Liver (tissue), 9 donors: ENCODE measurements around the gene ODF2. TPM values are rescaled to one million over a fixed set of nuclear protein-coding genes. Genes with fewer than 3 reads are reported as not detected.
"Not testable (repeated sequence)": the region's sequence is repeated elsewhere in the genome, so short reads cannot be mapped to it uniquely, and the experiment has no call there.

Experiments used
- DNase-seq: peaks from one replicate; pipeline ENCODE4 v3.0.0-alpha.2; 2017; ENCODE audit warnings: low spot score
- H3K27ac ChIP-seq, 2 donors: one replicate each; pipeline ENCODE4 v1.7.0; 2013; ENCODE audit warnings: inconsistent platforms in 2 of 2, low read length in 2 of 2, control low read depth in 1 of 2, low read depth in 1 of 2, mild to moderate bottlenecking in 1 of 2
- H3K27me3 ChIP-seq, 4 donors: one replicate each; pipeline versions ENCODE4 v1.6.1 to v1.7.0; 2013; ENCODE audit warnings: low read length in 3 of 4, inconsistent platforms in 1 of 4, mild to moderate bottlenecking in 1 of 4, moderate library complexity in 1 of 4; ENCODE audit not compliant: control insufficient read depth in 4 of 4, insufficient read depth in 4 of 4
- H3K36me3 ChIP-seq, 4 donors: one replicate each; pipeline versions ENCODE4 v1.6.1 to v1.7.0; 2013; ENCODE audit warnings: low read length in 3 of 4, mild to moderate bottlenecking in 3 of 4, low read depth in 1 of 4, moderate library complexity in 1 of 4; ENCODE audit not compliant: control insufficient read depth in 4 of 4, insufficient read depth in 3 of 4
- H3K4me1 ChIP-seq, 4 donors: one replicate each; pipeline versions ENCODE4 v1.6.1 to v1.7.0; 2013; ENCODE audit warnings: low read length in 3 of 4, mild to moderate bottlenecking in 3 of 4, moderate library complexity in 1 of 4; ENCODE audit not compliant: control insufficient read depth in 4 of 4, insufficient read depth in 4 of 4
- H3K4me3 ChIP-seq, 3 donors: one replicate each; pipeline versions ENCODE4 v1.6.1 to v1.7.0; 2013; ENCODE audit warnings: low read length in 3 of 3, control low read depth in 1 of 3, low read depth in 1 of 3, mild to moderate bottlenecking in 1 of 3
- H3K9ac ChIP-seq, 2 donors: one replicate each; pipeline ENCODE4 v1.7.0; 2013; ENCODE audit warnings: low read length in 2 of 2, mild to moderate bottlenecking in 2 of 2, moderate library complexity in 2 of 2, control low read depth in 1 of 2, low read depth in 1 of 2
- H3K9me3 ChIP-seq, 4 donors: one replicate each; pipeline versions ENCODE4 v1.6.1 to v1.7.0; 2013; ENCODE audit warnings: low read length in 3 of 4; ENCODE audit not compliant: control insufficient read depth in 4 of 4
- ATF3 ChIP-seq: IDR thresholded peaks from 2 replicates; pipeline ENCODE4 v1.6.1; 2016; ENCODE audit warnings: antibody characterized with exemption
- CTCF ChIP-seq: fragments of 150-350 bp; IDR thresholded peaks from 2 replicates; pipeline ENCODE4 v1.5.1; 2017; ENCODE audit warnings: improper control_type of control experiment, low read depth, low read length; ENCODE audit not compliant: missing input control
- FOXA2 ChIP-seq: IDR thresholded peaks from 2 replicates; pipeline ENCODE4 v1.6.1; 2016; ENCODE audit warnings: antibody characterized with exemption
- HNF4A ChIP-seq, 2 donors: conservative IDR thresholded peaks; 2 replicates each; pipeline ENCODE4 v1.6.1; 2016; ENCODE audit warnings: antibody characterized with exemption in 2 of 2, mild to moderate bottlenecking in 2 of 2
- HNF4G ChIP-seq: IDR thresholded peaks from 2 replicates; pipeline ENCODE4 v1.6.1; 2016; ENCODE audit warnings: antibody characterized with exemption
- MAX ChIP-seq: IDR thresholded peaks from 2 replicates; pipeline ENCODE4 v1.6.1; 2016; ENCODE audit warnings: antibody characterized with exemption
- RAD21 ChIP-seq, 2 donors: IDR thresholded peaks; 2 replicates each; pipeline ENCODE4 v1.6.1; 2016; ENCODE audit warnings: antibody characterized with exemption in 2 of 2, mild to moderate bottlenecking in 2 of 2
- REST ChIP-seq: IDR thresholded peaks from 2 replicates; pipeline ENCODE4 v1.6.1; 2016; ENCODE audit warnings: antibody characterized with exemption, mild to moderate bottlenecking
- RXRA ChIP-seq, 2 donors: IDR thresholded peaks; 2 replicates each; pipeline ENCODE4 v1.6.1; 2017 to 2018; ENCODE audit warnings: antibody characterized with exemption in 2 of 2, mild to moderate bottlenecking in 1 of 2
- SP1 ChIP-seq: IDR thresholded peaks from 2 replicates; pipeline ENCODE4 v1.6.1; 2018; ENCODE audit warnings: antibody characterized with exemption, mild to moderate bottlenecking
- YY1 ChIP-seq: IDR thresholded peaks from 2 replicates; pipeline ENCODE4 v1.6.1; 2016; ENCODE audit warnings: antibody characterized with exemption, mild to moderate bottlenecking
- WGBS: extraction: QIAGEN DNeasy Blood & Tissue Kit; methylation state at CpG from one replicate; pipeline ENCODE4 v1.1.7; 2013; 5-methylcytosine and 5-hydroxymethylcytosine counted together
- polyA plus RNA-seq, 2 donors: library from polyadenylated mRNA; stranded (reverse) in 1 of 2; unstranded in 1 of 2; fragments of 200-250 nt in 1 of 2; fragments of >200 nt in 1 of 2; fragmentation: Nextera tagmentation in 1 of 2; extraction: Ambion mirVana in 1 of 2; gene quantifications; one replicate each; pipeline versions ENCODE4 v1.2.1 to v1.2.3, GENCODE V29; 2013 to 2015
- total RNA-seq, 2 donors: library from RNA; depleted of rRNA; stranded (reverse); fragments of >200 nt; gene quantifications; one replicate each; pipeline ENCODE4 v1.2.3, GENCODE V29; 2014
- donor health status: healthy.
- donor health status: healthy.
- donor health status: healthy.
- donor health status: healthy.
- donor health status: healthy.

Gene ODF2
- total and polyA plus RNA-seq, 4 donors = 5.7 to 21.8 (median 16.7) TPM

- DNase-seq = no peak
Observed at GRCh38 chr9:128499920-128500319, 44.1 kb downstream of the ODF2 start.

GRCh38 chr9:128503415-128503825, 47.6 kb downstream of the ODF2 start:
- Histone ChIP-seq H3K36me3 (peaks cover 4 to 23% (median 9%) of the 10 kb centered on the region in 4 donors), H3K4me1 (peaks cover 2 to 21% (median 17%) of the 10 kb centered on the region in 4 donors)
- WGBS = 62% methylated on average over 14 of the region's 14 CpGs
- H3K27me3 ChIP-seq, H3K4me3 ChIP-seq, H3K9me3 ChIP-seq, H3K9ac ChIP-seq, H3K27ac ChIP-seq, DNase-seq: not testable (repeated sequence)

More at GRCh38 chr9:128499920-128500319, 44.1 kb downstream of the ODF2 start:
- peaks cover 3 to 23% (median 18%) of the 10 kb centered on the region in 4 donors for H3K4me1 ChIP-seq
- H3K9ac ChIP-seq = no peak overlapping the region
- peaks cover 5 to 24% (median 10%) of the 10 kb centered on the region in 4 donors for H3K36me3 ChIP-seq
- no peak for TF ChIP-seq HNF4A (conservative IDR thresholded peaks at IDR 0.05)
- TF ChIP-seq YY1 = no peak
- TF ChIP-seq HNF4G = no peak
- TF ChIP-seq RAD21 (IDR thresholded peaks at IDR 0.05) = no peak
- TF ChIP-seq ATF3 = no peak
- TF ChIP-seq MAX = no peak
- TF ChIP-seq FOXA2 = no peak
- no peak for TF ChIP-seq CTCF
- TF ChIP-seq REST = no peak
- H3K9me3 ChIP-seq = no peaks in the 10 kb centered on the region
- no peak overlapping the region for H3K27ac ChIP-seq
- WGBS = 96% methylated on average over 15 of the region's 15 CpGs
- no peak overlapping the region for H3K4me3 ChIP-seq
- no peaks in the 10 kb centered on the region for H3K27me3 ChIP-seq

GRCh38 chr9:128503870-128504269, 48.1 kb downstream of the ODF2 start:
- peak overlapping the region; percentile 76 to 77 for H3K9ac ChIP-seq
- H3K9me3 ChIP-seq = no peaks in the 10 kb centered on the region
- peak; percentile 31 for TF ChIP-seq SP1
- TF ChIP-seq YY1 = no peak
- TF ChIP-seq RXRA (IDR thresholded peaks at IDR 0.05) = peak; percentile 37 to 39
- peaks cover 2 to 21% (median 17%) of the 10 kb centered on the region in 4 donors for H3K4me1 ChIP-seq
- no peak overlapping the region for H3K27ac ChIP-seq
- no peaks in the 10 kb centered on the region for H3K27me3 ChIP-seq
- DNase-seq = no peak
- WGBS = 17% methylated on average over 11 of the region's 11 CpGs
- H3K36me3 ChIP-seq = peaks cover 4 to 21% (median 7%) of the 10 kb centered on the region in 4 donors
- H3K4me3 ChIP-seq = peak overlapping the region; percentile 16 to 93 (median 86)
